GM21723 (cell line): ENCODE measurements around the gene TIGAR.

Experiments used
- ATAC-seq: cut with Tn5 transposase; IDR thresholded peaks from one replicate; pipeline ENCODE4 v1.9.1; 2021; ENCODE audit warnings: mild to moderate bottlenecking, moderate library complexity; ENCODE audit not compliant: unreplicated experiment

TIGAR gene, protein sequence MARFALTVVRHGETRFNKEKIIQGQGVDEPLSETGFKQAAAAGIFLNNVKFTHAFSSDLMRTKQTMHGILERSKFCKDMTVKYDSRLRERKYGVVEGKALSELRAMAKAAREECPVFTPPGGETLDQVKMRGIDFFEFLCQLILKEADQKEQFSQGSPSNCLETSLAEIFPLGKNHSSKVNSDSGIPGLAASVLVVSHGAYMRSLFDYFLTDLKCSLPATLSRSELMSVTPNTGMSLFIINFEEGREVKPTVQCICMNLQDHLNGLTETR

DNA sequence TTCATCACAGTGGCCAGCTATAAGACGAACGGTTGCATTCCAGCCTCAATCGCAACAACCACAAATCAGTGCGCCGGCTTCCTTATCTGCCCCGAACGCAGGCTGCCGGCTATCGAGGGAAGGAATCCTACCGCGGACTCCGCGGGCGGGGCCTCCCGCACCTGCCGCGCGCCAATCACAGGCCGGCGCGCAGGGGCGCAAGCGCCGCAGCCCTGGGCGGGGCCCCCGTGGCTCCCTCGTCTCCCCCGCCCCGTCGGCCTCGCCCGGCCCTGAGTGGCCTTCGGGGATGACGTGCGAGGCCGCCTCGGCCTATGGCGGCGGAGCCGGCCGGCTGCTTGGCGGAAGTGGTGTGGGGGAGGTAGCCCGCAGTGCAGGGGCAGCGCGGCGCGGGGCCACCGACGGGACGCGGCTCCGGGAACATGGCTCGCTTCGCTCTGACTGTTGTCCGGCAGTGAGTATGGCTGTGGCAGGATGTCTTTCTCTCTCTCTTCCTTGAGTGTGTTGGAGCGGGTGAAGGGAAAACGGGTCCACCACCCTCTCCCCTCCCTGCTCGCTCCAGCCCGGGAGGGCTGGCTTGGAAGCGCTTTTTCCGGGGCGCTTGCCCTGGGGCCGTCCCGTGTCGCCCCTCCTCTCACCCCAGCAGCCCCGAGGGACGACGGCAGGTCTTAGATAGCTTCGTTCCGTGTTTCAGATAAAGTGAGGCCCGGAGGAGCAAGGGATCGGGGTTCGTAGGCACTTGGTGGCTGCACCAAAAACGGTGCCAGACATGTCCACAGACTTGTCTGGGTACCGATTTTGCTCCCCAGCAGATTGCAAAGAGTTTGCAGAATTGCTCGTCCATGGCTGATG, at the start of gene TIGAR:
Gene TIGAR, plus strand, starts transcription at position 361 of the 849 bp plus-strand sequence. Its CDS starts 59 bp downstream, at position 420.
- ATAC-seq = peak; percentile 92

DNA sequence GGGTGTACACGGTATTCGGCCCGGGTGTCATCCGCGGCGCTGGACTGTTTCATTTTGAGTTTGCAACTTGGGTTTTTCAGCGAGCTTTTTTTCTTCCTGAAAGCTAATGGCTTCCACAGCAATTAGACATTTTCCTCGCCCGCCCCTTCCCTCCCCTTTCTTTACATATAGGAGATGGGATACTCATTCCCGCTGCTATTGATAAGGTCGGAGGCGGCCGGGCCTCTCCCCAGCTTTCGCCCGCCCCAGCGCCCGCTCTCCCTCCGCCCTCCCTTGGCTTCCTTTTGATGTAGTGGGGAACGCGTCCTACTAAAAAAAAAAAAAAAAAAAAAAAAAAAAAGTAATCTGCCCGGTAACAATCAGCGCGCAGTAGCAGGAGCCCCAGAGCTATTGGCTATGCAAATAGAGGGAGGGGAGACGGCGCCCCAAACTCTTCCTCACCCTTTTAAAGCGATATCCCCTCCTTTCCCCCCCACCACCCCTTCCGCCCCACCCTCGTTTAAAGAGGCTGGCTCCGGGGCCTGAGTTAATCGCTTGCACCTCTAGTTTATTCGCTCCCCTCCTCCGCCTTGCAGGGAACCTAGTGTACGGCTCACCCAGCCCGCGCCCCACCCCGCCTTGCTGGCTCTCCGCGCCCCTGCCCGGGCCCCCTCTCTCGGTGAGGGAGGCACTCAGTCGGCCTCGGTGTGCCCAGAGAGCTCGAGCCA, 49.1 kb upstream of the TIGAR start:
- peak; percentile 47 for ATAC-seq

DNA sequence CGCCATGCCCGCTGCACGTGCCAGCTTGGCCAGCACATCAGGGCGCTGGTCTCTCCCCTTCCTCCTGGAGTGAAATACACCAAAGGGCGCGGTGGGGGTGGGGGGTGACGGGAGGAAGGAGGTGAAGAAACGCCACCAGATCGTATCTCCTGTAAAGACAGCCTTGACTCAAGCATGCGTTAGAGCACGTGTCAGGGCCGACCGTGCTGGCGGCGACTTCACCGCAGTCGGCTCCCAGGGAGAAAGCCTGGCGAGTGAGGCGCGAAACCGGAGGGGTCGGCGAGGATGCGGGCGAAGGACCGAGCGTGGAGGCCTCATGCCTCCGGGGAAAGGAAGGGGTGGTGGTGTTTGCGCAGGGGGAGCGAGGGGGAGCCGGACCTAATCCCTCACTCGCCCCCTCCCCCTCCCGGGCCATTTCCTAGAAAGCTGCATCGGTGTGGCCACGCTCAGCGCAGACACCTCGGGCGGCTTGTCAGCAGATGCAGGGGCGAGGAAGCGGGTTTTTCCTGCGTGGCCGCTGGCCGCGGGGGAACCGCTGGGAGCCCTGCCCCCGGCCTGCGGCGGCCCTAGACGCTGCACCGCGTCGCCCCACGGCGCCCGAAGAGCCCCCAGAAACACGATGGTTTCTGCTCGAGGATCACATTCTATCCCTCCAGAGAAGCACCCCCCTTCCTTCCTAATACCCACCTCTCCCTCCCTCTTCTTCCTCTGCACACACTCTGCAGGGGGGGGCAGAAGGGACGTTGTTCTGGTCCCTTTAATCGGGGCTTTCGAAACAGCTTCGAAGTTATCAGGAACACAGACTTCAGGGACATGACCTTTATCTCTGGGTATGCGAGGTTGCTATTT, 48.4 kb upstream of the TIGAR start:
- peak; percentile 5 for ATAC-seq

DNA sequence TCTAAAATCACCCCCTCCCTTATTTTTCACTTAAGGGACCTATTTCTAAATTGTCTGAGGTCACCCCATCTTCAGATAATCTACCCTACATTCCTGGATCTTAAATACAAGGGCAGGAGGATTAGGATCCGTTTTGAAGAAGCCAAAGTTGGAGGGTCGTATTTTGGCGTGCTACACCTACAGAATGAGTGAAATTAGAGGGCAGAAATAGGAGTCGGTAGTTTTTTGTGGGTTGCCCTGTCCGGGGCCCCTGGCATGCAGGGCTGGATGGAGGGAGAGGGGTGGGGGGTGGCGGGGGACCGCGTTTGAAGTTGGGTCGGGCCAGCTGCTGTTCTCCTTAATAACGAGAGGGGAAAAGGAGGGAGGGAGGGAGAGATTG, 47.8 kb upstream of the TIGAR start:
- ATAC-seq = no peak

DNA sequence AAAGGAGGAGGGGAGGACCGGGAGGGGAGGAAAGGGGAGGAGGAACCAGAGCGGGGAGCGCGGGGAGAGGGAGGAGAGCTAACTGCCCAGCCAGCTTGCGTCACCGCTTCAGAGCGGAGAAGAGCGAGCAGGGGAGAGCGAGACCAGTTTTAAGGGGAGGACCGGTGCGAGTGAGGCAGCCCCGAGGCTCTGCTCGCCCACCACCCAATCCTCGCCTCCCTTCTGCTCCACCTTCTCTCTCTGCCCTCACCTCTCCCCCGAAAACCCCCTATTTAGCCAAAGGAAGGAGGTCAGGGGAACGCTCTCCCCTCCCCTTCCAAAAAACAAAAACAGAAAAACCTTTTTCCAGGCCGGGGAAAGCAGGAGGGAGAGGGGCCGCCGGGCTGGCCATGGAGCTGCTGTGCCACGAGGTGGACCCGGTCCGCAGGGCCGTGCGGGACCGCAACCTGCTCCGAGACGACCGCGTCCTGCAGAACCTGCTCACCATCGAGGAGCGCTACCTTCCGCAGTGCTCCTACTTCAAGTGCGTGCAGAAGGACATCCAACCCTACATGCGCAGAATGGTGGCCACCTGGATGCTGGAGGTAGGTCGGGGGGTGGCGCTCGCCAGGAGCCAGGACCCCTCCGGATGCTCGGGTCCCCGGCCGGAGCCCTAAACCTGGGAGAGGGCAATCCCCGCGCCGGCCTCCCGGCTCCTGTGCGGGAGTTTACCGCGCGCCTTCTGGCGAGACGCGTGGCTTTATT, 47.2 kb upstream of the TIGAR start, which contains the start of gene CCND2:
Gene CCND2, plus strand, starts transcription at position 111 of the 744 bp plus-strand sequence. Its CDS starts 279 bp downstream, at position 390.
- peak; percentile 37 for ATAC-seq

DNA sequence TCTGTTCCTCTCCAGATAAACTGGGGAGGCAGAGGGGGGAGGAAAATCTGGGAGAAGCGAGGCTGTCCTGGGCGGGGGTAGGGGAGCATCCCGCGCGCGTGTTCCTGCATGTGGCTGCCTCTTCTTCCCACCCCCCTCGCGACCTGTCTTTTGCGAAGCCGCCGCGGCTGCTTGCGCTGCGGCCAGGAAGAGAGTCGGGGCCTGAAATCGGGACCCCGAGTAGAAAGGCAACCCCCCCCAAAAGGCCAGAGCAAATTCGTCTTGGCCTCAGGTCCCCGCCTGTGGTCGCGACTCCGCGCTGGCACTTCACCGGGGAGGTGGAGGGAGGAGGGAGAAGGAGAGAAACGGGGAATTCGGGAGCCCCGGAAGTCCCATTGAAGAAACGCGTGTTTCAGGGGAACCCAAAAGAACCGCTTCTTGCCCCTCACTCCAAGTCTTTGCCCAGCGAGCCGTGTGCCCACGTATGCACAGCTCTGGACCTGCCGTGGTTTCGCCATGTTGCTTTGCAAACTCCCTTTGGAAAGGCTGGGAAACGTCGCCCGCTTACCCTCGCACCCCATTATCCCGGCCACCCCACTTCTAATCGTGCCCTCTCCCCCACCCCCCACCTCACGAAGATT, 46.5 kb upstream of the TIGAR start:
- ATAC-seq = no peak

DNA sequence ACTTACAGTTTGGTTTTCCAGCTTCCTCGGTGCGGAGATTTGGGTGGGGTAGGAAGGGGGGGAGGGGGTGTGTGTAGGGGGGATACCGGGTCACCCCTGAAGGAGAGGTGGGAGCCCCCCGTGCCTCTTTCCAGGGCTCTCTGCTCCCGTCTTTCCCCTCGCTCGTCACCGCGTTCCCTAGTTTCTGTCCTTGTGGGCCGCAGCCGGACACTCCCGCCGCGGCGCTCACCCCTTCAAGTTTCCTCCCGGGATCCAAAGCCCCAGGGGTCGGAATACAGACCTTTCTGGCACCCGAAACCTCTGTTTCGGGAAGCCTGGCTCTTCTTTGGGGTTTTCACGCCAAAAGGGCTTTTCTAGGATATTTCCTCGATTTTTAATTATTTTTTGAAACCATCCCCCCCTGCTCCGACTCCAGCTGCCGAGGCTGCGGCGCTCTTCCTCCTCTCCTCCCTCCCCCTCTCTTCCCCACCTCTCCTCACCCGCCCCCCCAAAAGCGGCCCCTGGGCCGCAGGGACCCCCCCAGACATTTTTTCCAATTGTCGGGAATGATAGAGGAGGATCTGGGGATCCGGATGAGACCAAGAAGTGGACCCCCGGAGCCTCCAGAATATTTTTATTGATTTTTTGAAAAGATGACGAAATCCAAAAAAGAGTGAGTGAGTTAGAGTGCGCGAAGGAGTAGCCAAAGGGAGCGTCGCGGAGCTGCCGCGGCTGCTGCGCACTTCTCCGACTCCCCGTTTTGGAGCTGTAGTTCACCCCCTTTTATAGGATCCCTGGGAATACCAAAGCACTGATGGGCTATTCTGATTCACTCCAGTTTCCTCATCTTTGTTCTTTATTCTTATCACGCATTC, 45.8 kb upstream of the TIGAR start:
- ATAC-seq = no peak

DNA sequence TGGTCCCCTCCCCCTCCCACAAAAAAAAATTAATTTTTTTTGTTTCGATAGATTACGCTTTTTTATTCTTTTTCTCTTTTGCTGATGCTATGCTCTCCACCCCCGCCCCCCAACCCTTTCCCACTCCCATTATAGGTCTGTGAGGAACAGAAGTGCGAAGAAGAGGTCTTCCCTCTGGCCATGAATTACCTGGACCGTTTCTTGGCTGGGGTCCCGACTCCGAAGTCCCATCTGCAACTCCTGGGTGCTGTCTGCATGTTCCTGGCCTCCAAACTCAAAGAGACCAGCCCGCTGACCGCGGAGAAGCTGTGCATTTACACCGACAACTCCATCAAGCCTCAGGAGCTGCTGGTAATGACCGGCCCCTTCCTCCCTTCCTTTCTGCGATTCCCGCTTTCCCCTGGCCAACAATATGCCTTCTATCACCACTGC, 45.1 kb upstream of the TIGAR start:
- ATAC-seq = no peak

DNA sequence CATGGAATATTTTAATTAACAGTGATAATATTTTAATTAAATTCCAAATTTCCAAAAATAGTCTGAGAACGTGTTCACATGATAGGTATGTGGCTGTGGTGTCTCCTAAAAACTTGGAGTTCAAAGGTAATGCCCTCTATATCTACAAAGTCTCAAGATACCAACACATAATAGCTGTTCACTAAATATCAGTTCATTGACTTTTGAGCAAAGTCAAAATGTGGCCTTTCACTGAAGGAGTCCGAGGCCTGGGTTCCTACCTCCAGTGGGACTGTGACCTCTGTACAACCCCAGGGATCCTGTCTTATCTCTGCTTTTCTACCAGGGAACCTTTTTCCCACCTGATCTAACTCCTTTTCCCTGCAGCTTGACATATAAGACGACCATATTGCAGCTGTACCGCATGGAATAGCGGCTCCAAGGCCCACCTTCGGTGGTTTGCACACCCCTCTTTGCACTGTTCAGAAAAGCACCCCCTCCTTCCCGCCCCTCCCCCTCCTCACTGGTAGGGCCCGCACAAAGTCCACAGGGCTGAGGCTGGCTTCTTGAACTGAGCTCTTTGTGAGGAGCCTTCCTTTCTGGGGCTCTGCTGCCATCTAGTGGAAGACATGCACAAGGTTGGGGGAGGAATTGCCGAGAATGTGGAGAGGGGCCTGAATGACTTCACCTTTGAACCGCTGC, 44.3 kb upstream of the TIGAR start:
- ATAC-seq = peak; percentile 36

DNA sequence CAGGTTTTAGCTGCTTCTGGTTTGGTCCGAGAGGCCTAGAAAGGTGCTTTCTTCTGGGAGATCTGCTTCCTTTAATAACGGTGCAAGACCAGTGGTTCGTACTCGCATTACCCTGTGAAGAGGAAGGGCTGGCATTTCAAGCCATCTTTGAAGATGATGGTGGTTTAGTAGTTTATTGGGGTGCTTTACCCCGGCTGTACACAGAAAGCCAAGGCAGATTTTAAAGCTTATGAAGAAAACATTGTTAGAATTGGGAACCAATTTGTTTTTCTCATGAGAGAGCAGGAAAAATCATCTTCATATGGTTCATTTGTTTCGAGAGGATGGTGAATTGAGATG, 43.8 kb upstream of the TIGAR start:
- ATAC-seq = no peak

DNA sequence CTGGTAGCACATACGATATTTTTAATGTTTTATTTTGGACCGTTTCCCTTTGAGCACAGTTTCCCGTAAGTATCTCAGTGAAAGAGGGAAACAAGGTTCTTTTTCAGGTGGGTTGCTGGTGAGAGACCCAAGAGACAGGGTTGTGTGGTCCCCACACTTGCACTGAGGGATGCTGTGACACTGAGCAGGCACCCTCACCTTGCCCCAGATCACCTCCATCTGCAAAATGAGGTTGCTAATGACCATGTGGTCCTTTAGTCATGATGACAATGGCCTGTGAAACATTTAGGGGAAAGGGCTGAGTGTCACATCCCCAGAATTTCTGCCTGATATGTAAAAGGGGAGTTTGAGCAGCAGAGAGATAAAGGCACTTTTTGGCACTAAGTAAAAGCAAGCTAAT, 43.2 kb upstream of the TIGAR start:
- no peak for ATAC-seq

DNA sequence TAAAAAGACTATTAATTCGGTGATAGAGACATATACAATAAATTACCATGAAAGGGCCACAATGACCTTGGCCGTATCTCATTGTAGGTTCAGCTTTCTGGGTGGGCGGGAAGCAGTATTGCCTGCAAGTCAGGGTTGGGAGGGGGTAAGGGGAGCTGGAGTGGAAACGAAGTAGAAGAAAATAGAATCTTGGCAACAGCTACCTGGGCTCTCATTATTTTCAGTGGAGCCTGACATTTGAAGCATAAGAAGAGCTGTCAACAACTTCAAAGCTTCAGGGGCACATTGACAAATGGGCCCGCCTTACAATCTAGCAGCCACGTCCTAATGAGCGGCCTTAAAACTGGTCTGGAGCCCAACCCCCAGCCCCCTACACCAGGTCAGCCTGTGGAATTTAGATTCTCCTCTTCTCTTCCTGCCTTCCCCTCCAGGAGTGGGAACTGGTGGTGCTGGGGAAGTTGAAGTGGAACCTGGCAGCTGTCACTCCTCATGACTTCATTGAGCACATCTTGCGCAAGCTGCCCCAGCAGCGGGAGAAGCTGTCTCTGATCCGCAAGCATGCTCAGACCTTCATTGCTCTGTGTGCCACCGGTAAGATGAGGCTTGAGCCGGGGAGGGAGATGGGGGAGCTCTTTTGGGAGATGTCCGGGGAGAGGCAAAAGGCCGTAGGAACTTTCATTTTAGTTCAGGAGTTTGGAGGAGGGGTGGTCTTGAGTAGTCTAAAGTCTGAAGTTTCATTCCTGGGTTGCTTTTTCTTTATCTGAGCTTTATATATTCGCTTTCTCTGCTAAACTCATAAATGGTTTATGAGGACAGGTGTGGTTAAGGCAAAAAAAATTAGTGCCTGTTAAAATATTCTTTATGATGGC, 42.5 kb upstream of the TIGAR start:
- ATAC-seq = no peak

DNA sequence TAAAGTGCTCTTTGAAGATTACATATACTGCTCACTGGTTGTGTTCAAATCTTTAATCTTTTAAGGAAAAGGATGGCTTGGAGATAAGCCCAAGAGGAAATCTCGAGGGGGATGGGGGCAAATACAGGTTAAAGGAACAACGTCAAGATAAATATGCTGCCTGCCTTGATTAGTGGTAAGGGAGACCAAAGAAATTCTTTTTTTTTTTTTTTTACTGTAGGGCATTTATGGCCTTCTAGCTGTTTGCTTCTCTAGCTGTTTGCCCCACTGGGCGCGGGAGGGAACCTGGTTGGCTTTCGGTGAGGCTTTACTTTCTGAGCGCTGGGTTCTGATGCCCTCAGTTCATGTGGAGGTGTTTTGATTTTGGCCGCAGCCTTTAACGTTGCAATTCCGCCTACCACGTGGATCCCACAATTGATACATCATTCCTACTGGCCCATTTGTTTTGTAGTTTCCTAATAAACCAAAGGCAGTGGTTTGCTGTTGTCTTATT, 41.8 kb upstream of the TIGAR start:
- no peak for ATAC-seq

DNA sequence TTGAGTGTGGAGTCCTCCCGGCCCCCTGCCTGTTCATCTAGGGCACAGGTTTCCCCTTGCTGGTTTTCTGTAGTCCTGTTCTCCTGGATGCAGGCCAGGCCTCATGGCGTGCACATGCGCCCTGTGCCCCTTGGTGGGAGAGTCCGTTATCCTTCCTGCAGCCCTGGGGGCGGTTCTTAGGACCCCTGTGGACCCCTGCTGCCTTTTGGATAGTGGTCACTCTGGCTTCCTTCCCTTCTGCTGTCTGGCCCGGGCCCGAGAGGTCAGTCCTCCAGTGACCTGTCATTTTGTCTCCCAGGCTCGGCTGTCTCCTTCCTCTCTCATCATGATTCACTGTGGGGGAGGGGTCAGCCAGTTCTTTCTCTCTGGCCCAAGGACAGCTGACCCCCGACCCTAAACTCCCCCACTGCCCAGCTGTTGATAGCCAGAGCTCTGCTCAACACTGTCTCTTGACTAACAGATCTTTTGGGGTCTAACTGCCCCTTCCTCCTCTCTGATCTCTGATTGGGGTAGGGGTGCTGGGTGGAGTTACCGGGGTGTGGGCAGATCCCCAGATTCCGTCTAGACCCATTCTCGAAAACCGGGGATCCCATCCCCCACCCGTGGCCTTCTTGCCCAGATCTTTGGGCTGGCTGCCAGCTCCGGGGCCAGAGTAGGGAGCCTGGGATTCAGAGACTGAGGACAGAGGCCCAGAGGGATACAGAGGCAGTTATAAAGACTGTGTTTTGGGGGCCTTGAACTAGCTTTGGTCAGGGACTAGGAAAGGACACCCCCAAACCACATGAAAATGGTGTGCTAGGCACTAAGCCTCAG, 40.5 kb upstream of the TIGAR start:
- ATAC-seq = no peak

DNA sequence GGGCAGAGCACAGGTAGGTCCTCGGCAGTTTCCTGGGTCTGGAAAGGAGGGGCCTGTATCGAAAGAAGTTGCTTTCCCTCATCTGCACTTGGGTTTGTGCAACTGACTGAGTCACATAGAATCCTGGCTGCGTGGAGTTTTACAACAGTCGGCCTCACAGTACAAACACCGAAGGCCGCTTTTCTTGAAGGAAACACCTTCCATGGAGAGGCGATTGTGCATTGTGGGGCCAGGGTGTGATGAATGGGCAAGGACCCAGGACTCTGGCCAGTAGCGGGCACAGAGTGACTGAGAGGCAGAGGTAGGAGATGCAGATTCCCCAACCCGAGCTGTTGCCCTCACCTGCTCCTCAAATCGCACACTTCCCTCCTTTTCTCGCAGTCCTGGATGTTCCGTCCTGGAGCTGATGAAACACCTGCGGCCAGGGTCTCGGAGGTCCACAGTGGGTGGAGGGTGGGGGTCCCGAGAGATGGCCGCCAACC, 39.8 kb upstream of the TIGAR start:
- ATAC-seq = no peak
